DMS53 (cell line): ENCODE results near the gene F3.

Experiments used
- DNase-seq: peaks from one replicate; lab custom pipeline; 2025; lab: John Stamatoyannopoulos, UW

Gene F3

DNA sequence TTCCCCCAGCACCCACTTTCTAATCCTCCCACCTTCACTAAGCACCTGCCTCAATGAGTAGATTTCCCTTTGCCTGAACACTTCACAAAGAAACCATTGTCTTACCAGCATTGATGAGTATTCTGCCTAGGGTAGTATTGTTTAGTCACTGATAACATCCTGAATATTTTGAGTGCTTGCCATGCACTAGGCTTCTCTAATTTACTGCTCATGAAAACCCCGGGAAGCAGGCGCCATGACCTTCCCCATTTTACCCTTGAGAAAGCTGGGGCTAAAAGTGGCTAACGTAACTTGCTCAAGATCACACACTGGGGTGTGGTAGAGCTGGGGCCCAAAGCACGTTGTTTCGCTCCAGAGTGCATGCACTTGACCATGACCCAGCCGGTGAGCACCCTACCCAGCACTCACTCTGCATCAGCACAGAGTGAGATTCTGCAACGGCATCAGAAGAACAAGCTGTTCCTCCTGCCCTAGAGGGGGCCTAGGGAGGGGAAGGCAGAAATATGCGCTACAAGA is 10.6 kb upstream of the F3 start:
- DNase-seq = no peak

DNA sequence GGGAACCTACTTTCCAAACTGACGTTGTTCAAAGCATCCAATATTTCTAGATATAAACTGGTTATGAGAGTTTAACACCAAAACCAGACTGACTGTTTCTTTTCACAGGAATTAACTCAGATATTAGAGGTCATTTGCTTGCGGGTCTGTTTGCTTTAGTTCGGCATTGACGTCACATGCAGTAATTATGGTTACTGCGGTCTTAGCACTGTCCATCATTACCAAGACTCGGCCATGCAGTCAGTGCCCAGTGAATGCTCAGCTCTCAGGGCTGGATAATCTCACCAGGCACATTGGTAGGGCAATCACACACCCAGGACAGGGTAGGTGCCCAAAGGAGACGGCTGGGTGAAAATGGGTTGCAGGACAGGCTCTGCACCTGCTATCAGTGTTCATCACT is 9.9 kb upstream of the F3 start:
- no peak for DNase-seq

DNA sequence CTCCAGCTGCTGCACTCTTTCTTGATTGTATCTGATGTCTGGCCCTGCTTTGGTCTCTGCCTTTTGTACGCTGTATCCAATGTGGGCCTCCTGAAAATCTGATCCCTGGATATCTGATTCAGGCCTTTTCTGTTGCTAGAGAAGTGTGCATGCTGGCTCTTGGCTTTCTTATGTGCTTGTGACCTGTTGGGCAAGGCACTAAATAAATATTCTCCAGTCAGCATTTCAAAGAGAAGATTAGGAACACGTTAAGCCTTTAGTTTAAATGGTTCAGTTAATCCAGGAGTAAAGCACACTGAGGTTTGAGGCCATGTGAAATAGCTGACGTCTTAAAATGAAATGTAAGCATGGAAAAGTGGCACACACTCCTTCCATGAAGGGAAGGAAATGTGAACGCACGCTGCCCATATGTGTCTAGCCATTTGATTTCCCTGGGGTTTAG is 9.3 kb upstream of the F3 start:
- no peak for DNase-seq

DNA sequence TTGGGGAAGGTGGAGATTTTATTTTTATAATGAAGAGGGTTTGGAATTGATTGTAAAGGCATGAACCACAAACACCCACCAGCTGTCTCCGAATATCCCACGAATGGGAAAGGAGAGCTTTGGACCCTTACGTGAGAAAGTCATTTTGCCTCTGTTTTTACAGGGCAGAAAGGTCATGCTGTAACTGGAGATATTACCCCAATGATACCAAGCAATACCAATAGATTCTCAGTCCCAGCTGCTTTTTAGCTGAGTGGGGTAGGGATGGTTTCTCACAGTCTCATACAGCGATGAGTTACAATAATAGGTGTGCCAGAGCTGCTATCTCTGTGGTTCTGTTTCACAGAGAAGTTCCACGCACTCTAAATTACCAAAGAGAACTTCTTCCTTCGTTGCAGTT is 8.8 kb upstream of the F3 start:
- no peak for DNase-seq

DNA sequence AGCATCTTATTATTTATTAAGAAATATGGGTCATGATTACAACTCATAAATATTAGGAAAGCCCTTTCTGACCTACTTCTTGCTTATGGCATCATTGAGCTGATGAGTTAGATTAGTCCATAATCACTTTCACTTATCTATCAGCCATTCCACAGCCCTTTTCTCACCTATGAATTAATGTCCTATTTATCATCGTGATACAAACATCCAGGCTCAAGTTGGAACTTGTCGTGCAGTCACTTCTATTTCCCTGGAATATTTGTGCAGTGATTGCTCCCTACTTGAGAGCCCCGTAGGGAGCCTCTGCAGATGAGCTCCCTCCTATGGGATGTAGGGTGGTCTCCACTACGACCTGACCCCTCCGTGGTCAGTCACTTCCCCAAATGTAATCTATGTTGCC is 8.1 kb upstream of the F3 start:
- no peak for DNase-seq

DNA sequence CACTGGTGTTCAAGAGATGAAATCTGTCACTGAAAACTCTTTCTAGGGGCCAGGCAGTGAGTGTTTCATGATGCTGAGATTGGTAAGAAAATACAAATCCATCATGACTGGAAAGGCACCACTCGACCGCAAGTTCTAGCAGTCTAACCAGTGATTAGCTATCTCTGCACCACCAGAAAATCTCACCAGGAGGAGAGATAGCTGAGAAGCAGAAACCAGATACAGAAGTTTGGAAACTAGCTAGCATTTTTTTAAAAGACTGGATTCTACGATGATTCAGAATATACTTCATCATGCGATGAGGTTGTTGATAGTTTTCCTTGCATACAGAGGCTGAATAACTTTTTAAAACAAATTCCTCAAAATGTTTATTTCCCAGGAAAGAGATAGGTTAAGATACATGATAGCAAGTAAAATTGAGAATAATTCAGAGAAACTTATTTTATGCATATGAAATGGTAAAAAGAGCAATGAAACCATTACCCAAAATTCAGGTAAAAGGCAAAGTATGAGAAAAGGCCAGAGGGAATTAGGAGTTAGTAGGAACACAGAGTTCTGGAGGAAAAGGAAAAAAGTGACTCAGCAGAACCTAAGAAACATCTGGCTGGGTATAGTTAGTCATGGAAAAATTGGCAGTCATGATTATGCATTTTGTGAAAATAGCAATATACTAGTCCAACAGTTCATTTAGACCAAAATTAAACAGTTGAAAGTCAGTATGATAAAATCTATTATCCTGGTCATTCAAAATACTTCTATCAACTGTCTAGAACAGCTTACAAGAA is 3.3 kb upstream of the F3 start:
- no peak for DNase-seq

DNA sequence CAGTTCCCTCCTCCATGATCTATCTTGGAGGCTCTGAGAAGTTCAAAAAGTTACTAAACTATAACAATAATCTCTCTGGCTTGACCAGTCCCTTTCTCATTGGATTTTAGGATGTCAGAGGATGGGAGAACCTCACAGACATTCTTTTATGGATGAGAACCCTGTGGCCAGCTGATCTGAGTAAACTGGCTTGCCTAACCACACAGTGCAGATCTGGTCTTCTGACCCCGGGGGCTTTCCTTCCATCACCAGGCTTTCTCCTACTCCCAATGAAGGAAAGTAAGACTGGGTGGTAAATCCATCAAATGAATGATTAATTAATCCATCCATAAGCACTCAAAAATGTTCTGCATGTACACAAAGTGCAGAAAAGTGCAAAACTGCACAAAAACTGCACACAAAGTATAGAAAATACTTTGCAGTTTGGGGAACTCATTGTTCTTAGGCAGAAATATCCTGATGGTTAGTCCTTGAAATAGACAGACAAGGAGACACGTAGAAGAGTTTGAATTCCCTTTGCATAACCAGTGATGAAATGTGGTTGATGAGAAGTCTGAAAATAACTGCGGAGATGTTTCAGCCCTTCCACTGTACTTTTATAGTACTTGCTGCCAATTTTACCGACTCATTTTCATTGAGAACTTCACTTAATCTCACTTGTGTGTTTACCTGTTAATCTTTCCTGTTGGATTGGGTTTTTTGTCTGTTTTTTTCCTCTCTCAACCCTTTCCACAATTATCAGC is 2.5 kb upstream of the F3 start:
- DNase-seq = no peak

DNA sequence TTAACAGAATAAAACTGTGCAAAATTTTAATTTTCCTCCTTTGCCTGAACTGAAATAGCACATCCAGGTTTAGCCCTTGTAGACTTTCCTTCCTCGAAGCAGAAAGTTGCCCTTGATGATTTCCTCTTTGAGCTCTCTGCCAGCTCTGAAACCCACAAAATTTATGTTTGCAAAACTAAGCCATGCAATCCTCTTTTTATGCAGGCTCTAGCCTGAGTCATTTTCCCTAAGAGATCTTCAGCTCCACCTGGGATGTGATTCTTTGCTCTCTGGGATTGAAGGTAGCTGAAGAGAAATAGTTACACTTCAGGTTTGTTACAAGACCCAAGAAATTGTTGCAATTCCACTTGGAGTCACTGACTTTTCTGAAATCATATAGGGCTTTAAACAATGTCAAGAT is 1.4 kb upstream of the F3 start:
- DNase-seq = peak; percentile 50

DNA sequence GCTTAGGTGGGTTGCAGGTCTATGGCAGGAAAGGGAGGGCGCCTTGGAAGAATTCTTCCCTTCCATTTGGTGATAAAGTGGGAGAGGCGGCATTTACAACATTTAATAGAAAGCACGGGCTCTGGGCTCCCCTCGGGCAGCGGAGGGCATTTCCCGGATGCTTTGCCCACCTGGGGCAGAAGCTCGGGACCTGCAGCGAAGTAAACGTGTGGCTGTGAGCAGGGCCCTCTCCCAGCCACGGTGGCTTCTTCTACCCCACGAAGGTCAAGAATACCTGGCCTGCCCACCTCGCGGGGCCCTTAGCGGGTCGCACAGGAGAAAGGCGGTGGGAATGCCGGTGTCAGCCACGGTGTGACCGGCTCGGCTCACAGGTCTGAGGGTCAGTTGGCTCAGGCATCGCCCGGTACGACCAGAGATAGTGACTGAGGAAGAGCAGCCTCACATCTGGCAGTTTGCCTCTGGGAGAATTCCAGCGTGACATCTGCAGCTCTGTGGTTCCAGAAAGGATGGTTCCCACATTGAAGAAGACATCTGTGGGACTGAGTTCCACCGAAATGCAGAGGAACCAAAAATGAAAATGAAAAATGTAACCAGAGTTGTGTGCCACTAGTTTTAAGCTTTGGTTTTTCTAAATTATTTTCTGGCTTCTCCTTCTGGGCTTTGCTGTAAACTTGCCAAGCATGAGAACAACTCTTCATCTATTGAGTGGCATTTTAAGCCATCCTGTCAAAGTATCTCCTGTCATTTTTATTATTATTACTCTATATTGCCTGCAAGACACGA is 720 bp upstream of the F3 start:
- DNase-seq = peak; percentile 77

DNA sequence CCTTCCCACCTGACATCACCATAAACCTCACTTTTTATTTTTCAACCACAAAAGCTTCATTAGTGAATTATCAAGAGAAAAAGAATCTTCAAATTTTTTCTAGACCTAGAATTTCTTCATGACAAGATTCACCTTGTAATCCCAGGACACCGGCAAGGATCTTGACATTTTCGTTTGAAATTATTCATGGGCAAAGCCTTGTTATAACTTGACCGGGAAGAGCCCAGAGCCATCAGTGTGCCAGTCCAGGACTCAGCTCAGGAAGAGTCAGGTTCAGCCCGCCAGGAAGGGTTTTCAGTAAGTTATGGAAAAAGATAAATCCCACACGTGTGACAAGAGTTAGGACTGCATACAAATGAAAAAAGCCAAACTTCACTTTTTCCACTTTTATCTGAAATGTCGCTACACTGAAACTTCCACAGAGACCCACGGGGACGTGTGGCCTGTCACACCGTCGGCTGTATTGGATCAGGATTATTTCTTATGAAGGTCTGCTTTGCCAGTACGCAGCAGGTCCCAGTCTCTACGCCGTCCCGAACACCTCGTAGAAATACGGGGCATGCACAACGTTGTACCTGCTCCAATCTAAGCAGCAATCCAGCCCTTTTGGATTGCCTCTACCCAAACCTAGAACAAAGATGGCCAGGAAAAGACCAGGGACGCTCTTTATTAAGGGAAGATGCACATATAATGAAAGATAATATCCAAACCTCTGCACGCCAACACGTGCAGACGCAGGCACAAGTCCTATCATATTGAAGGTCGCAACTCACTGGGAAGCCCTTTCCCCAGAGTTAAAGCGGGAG is 916 bp downstream of the F3 start:
- no peak for DNase-seq

DNA sequence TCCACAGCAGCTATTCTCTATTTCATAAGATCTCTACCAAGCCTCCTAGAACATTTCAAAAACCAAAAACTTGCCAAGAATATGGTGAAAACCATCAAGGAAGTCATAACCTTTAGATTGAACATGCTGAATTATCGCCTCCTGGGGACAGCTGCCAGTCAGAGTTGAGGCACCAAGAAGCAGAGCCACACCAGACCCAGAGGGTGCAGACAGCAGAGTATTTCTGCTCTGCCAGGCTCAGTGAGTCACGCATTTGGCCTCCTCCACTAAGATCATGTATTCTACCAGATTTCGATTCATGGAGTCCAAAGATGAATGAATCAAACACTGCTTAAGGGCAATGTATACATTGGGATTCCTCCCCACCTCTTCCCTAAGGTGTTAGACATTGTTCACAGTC is 2.1 kb downstream of the F3 start:
- DNase-seq = no peak

DNA sequence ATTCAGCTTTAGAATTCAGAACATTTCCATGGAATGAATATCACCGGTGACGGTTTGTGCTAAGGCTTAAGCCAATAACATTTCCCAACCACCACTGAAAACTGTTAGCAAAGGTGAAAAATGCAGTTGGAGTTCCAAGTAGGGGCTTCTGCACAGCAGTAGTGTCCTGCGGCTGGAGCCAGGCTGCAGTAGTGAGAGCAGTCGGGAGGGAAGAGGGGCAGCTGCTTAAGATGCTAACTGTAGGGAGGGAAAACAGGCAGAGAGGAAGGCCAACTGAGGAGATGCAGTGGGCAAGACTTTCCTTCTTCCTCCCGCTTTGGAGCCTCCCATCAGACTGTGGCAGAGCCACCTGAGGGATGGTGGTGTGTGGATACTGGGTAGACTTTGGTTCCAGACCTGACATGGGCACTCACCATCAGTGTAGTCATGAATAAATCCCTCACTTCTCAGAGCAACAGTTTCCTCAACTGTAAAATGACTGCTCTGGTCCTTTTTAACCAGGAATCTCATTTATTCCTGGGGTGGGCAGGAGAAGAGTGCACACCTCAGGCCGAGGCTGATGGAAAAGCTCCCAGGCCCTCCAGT is 3.2 kb downstream of the F3 start:
- DNase-seq = no peak

DNA sequence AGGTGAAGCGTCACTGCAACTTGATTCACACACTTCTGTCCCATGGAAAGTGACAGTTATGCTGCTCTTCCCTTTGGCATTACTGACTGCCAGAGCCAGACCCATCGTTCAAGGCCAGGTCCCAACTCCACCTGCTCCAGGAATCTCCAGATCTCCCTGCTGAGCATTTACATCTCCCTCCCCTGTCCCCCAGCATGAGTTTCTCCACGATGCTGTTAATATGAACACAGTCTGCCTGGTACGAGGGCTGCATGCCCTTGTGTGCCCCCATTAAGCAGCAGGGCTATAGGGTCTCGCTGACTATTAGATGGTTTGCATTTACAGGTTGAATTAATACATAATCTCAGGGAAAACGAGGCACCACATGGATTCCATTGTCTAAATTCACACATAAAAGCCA is 4.3 kb downstream of the F3 start:
- no peak for DNase-seq

DNA sequence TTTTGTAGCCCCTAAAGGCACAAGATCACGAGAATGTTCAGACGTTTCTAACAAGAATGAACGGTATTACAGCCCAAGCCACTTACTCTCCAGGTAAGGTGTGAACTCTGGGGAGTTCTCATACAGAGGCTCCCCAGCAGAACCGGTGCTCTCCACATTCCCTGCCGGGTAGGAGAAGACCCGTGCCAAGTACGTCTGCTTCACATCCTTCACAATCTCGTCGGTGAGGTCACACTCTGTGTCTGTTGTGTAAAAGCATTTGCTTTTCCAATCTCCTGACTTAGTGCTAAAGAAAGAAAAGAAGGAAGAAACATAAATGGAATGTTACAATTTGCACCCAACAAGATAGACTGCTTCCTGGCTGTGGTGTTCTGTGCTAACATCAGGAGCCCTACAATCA is 5.7 kb downstream of the F3 start:
- no peak for DNase-seq

DNA sequence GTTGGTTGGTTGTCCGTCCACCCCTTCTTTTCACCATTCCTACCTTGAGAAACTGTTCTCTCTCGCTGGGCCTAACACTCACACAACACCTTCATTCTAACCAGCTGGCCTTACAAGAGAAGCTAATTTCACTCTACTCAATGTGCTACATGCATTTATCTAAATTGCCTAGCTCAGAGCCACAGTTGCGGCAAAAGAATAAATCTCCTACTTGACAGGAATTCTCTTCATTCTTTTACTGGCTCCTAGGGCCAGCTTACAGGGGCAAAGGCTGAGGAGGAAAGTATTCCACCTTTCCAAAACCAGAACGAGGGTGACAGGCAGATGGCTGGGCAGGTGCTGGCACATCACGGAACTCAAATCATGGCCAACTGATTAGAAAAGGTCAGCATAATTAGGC is 6.5 kb downstream of the F3 start:
- no peak for DNase-seq

DNA sequence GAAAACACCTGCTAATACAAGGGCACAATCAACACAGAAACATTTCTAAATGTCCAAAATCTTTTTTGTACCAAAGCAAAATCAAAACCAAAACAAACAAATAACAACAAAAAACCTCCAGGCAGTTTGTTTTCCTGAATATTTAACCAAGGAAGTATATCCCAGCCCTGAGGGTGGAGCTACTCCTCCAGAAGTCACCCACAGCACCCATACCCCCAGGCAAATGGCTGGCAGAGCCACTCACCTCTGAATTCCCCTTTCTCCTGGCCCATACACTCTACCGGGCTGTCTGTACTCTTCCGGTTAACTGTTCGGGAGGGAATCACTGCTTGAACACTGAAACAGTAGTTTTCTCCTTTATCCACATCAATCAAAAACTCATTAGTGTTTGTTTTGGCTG is 9.5 kb downstream of the F3 start:
- peak; percentile 62 for DNase-seq

DNA sequence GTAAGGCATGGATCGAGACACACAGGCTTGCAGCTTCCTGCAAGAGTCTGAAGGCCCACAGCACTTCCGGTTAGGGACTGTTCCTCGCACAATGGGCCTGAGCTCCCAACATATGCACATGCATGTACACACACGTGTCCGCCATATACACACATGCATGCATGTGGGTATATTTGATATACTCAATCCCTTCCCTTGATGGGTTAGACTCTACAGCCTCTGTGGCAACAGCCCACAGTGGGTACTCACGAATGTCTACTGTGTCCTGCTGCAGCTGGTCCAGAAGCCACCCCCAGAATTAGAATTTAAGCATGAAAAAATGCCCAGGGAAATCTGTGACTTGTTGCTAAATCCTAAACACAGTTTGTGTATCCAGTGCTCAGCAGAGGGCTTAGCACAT is 9.9 kb downstream of the F3 start:
- no peak for DNase-seq

DNA sequence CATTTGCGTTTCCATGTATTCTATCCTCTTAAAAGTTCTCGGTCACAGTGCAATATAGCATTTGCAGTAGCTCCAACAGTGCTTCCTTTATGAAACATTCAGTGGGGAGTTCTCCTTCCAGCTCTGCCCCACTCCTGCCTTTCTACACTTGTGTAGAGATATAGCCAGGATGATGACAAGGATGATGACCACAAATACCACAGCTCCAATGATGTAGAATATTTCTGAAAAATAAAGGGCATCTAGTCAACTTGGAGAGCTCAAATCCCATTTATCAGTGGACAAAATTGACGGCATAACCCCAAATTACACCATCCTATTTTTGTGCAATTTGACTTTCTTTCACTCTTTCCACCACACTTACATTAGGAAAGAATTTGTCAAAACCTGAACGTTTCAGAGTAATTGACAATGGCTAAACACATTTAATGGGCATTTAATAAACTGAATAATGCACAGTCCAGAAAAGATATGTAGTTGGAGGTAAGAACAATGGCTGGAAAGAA is 11.1 kb downstream of the F3 start:
- DNase-seq = no peak

DNA sequence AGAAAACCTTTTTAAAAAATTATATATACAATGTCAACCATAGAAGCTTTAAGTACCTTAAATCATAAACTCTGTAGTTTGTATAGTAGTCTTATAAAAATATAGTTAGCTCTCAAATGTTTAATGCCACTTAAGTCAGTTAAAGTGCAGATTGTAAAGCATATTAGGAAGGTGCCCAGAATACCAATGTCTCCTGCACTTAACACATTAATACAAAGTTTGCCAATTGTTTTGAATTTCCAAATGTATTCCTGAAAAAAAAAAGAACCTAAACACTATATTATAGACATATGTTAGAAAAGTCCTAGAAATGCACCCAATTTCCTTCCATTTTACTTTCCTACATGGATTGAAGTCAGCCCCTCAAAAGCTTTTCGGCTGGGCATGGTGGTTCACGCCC is 12.1 kb downstream of the F3 start:
- no peak for DNase-seq

DNA sequence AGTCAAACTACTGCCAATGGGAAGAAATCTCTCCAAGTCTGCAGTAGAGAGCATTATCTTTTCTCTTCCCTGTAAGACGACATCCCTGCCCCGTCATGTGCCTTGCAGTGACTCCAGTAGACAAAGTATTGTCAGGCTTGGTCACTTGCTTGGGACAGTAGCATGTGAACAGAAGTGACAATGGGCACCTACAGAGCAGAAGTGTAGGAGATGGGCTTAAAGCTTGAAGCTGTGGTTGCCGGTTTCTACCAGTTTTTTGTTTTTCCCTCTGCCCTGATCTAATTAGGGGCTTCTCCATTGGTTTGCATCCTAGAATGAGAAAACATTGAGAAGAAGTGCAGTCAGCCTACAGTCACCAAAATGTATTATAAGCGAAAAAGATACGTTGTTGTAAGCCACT is 12.7 kb downstream of the F3 start:
- DNase-seq = no peak

DNA sequence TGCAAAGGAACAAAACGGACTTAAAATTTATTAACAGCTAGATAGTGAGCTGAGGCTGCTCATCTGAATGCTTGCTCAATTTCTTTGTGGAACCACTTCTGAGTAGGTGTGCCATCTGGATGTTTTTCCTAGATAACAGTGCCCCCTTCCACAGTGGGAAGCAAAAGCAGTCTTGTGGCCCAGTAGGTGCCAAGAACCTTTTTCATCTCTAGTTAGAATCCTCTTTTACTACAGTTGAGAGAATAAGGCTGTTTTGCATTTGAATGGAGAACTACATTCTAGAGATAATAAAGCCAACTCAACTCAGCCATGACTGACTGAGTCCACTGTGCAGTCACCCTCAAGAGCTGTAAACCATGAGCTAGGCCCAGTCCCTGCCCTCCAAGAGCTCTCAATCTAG is 13.3 kb downstream of the F3 start:
- no peak for DNase-seq
